IMR-90 (cell line): Measurements from ENCODE around the gene ISM2. TPM values are rescaled to one million over a fixed set of nuclear protein-coding genes. Genes with fewer than 3 reads are reported as not detected.

Experiments used
- ATAC-seq: fragments of 200-7000 bp; cut with Tn5 transposase; 2 replicates; pipeline ENCODE4 v1.9.1; 2020; ENCODE audit warnings: low read depth, mild to moderate bottlenecking, moderate library complexity
- BruUV-seq: library from RNA; stranded (reverse); fragments of 400-500 nt; replicated peaks from 2 replicates; lab custom pipeline; 2021; lab: Mats Ljungman, UMichigan
- CTCF ChIA-PET: fragments of 300-600 bp; formaldehyde crosslinking; extraction: SDS; loops from one replicate; lab custom pipeline; 2021; ENCODE audit warnings: antibody characterized with exemption; lab: Yijun Ruan, JAX
- POLR2A ChIA-PET: fragments of 300-600 bp; sonication (Branson Sonifier 250); formaldehyde crosslinking; loops from one replicate; lab custom pipeline; 2022; ENCODE audit warnings: antibody characterized with exemption; ENCODE audit not compliant: unreplicated experiment; lab: Charles Lee
- DNase-seq: peaks from one replicate; pipeline ENCODE4 v3.0.0; 2013
- H2AFZ ChIP-seq: replicated peaks from 2 replicates; pipeline ENCODE3; 2013; ENCODE audit warnings: low read length, mild to moderate bottlenecking; ENCODE audit not compliant: poor library complexity
- H2AK5ac ChIP-seq: 2 replicates; pipeline ENCODE4 v1.6.1; 2013; ENCODE audit warnings: low read depth, low read length, inconsistent platforms
- H2AK9ac ChIP-seq: replicated peaks from 2 replicates; pipeline ENCODE3; 2013; ENCODE audit warnings: mild to moderate bottlenecking, low read depth, low read length, moderate library complexity; ENCODE audit not compliant: poor library complexity
- H2BK120ac ChIP-seq: 2 replicates; pipeline ENCODE4 v1.6.1; 2013; ENCODE audit warnings: low read depth, low read length, inconsistent platforms
- H2BK15ac ChIP-seq: 3 replicates; pipeline ENCODE4 v1.6.1; 2013; ENCODE audit warnings: low read depth, low read length, inconsistent platforms
- H2BK20ac ChIP-seq: 2 replicates; pipeline ENCODE4 v1.6.1; 2013; ENCODE audit warnings: low read depth, mild to moderate bottlenecking, inconsistent platforms, low read length, moderate library complexity
- H2BK5ac ChIP-seq: 2 replicates; pipeline ENCODE4 v1.6.1; 2013; ENCODE audit warnings: mild to moderate bottlenecking, low read depth, low read length, inconsistent platforms; ENCODE audit not compliant: poor library complexity, severe bottlenecking
- H3K14ac ChIP-seq: replicated peaks from 2 replicates; pipeline ENCODE4 v1.6.1; 2013; ENCODE audit warnings: low read depth, low read length, inconsistent platforms
- H3K18ac ChIP-seq: 2 replicates; pipeline ENCODE4 v1.6.1; 2013; ENCODE audit warnings: low read depth, low read length, control low read depth
- H3K23ac ChIP-seq: 2 replicates; pipeline ENCODE4 v1.6.1; 2013; ENCODE audit warnings: low read depth, low read length, inconsistent platforms
- H3K27ac ChIP-seq: 2 replicates; pipeline ENCODE4 v1.5.1; 2013; ENCODE audit warnings: mild to moderate bottlenecking, control low read depth, low read length; ENCODE audit not compliant: insufficient read depth
- H3K27me3 ChIP-seq: 2 replicates; pipeline ENCODE4 v1.6.1; 2013; ENCODE audit warnings: low read length; ENCODE audit not compliant: control insufficient read depth, insufficient read depth
- H3K36me3 ChIP-seq: 2 replicates; pipeline ENCODE4 v1.6.1; 2013; ENCODE audit warnings: low read length, mixed read lengths; ENCODE audit not compliant: control insufficient read depth, insufficient read depth
- H3K4ac ChIP-seq: 2 replicates; pipeline ENCODE4 v1.6.1; 2013; ENCODE audit warnings: low read depth, low read length, inconsistent platforms
- H3K4me1 ChIP-seq: 2 replicates; pipeline ENCODE4 v1.6.1; 2013; ENCODE audit warnings: low read length, mixed read lengths; ENCODE audit not compliant: control insufficient read depth, insufficient read depth
- H3K4me2 ChIP-seq: 2 replicates; pipeline ENCODE4 v1.6.1; 2013; ENCODE audit warnings: low read depth, mild to moderate bottlenecking, control low read depth, low read length, moderate library complexity
- H3K4me3 ChIP-seq: 2 replicates; pipeline ENCODE4 v1.5.1; 2013; ENCODE audit warnings: low read depth, mild to moderate bottlenecking, control low read depth, low read length, moderate library complexity; ENCODE audit not compliant: insufficient read depth
- H3K56ac ChIP-seq: 2 replicates; pipeline ENCODE4 v1.6.1; 2013; ENCODE audit warnings: low read length, inconsistent platforms; ENCODE audit not compliant: insufficient read depth; ENCODE audit errors: extremely low read depth
- H3K79me1 ChIP-seq, 2 experiments: 2 replicates each; pipeline ENCODE4 v1.6.1; 2013; ENCODE audit warnings: low read length in 2 of 2, inconsistent platforms in 1 of 2, low read depth in 1 of 2
- H3K9ac ChIP-seq: 2 replicates; pipeline ENCODE4 v1.6.1; 2013; ENCODE audit warnings: low read depth, low read length, control low read depth
- H3K9me1 ChIP-seq: 2 replicates; pipeline ENCODE4 v1.6.1; 2013; ENCODE audit warnings: low read length, inconsistent platforms; ENCODE audit not compliant: insufficient read depth
- H3K9me3 ChIP-seq: 2 replicates; pipeline ENCODE4 v1.6.1; 2013; ENCODE audit warnings: low read length; ENCODE audit not compliant: control insufficient read depth, insufficient read depth
- H4K20me1 ChIP-seq: 2 replicates; pipeline ENCODE4 v1.6.1; 2013; ENCODE audit warnings: low read length, inconsistent platforms; ENCODE audit not compliant: insufficient read depth
- H4K5ac ChIP-seq: 2 replicates; pipeline ENCODE4 v1.6.1; 2013; ENCODE audit warnings: mild to moderate bottlenecking, low read depth, low read length, control low read depth
- H4K8ac ChIP-seq, 2 experiments: 2 replicates each; pipeline ENCODE4 v1.6.1; 2013; ENCODE audit warnings: low read depth in 2 of 2, low read length in 2 of 2, control low read depth in 1 of 2, inconsistent platforms in 1 of 2
- H4K91ac ChIP-seq: 2 replicates; pipeline ENCODE4 v1.6.1; 2013; ENCODE audit warnings: low read depth, low read length, inconsistent platforms; ENCODE audit not compliant: insufficient read depth
- CEBPB ChIP-seq: IDR thresholded peaks from 2 replicates; pipeline ENCODE4 v1.6.1; 2012; ENCODE audit warnings: low read depth, low read length, improper control_type of control experiment
- CHD1 ChIP-seq: IDR thresholded peaks from 2 replicates; pipeline ENCODE4 v1.6.1; 2012; ENCODE audit warnings: low read depth, low read length, improper control_type of control experiment
- FOS ChIP-seq: fragments of 150-350 bp; IDR thresholded peaks from 2 replicates; pipeline ENCODE4 v1.6.1; 2016; ENCODE audit warnings: low read depth, low read length
- MAFK ChIP-seq: IDR thresholded peaks from 2 replicates; pipeline ENCODE4 v1.6.1; 2012; ENCODE audit warnings: low read depth, low read length, improper control_type of control experiment
- NFE2L2 ChIP-seq: fragments of 150-350 bp; IDR thresholded peaks from 2 replicates; pipeline ENCODE4 v1.6.1; 2016; ENCODE audit warnings: low read depth, mild to moderate bottlenecking, low read length
- POLR2A ChIP-seq: IDR thresholded peaks from 2 replicates; pipeline ENCODE4 v1.6.1; 2012; ENCODE audit warnings: mild to moderate bottlenecking, low read depth, low read length
- RAD21 ChIP-seq: IDR thresholded peaks from 2 replicates; pipeline ENCODE4 v1.6.1; 2012; ENCODE audit warnings: low read length, improper control_type of control experiment
- RFX5 ChIP-seq: IDR thresholded peaks from 2 replicates; pipeline ENCODE4 v1.8.0; 2012; ENCODE audit warnings: low read depth, mild to moderate bottlenecking, low read length, moderate library complexity
- USF2 ChIP-seq: fragments of 150-350 bp; IDR thresholded peaks from 2 replicates; pipeline ENCODE4 v1.6.1; 2017; ENCODE audit warnings: mild to moderate bottlenecking, antibody characterized with exemption, low read length, low read depth
- WGBS, 2 experiments: methylation state at CpG; one replicate each; pipeline versions ENCODE4 v1.1.5 to v1.1.7; 2013; ENCODE audit warnings: missing lambda C conversion rate in 2 of 2; ENCODE audit not compliant: insufficient read length in 1 of 2; ENCODE audit errors: extremely low coverage in 2 of 2; 5-methylcytosine and 5-hydroxymethylcytosine counted together
- dilution Hi-C: fragments of 300-500 bp; cut with HindIII; formaldehyde crosslinking; loops from one replicate; pipeline ENCODE4 v1.14.3; 2018; ENCODE audit warnings: low sequenced_read_pairs; ENCODE audit not compliant: unreplicated experiment
- in situ Hi-C: fragments of 300-500 bp; cut with MboI; formaldehyde crosslinking; loops from 3 replicates; pipeline ENCODE4 v1.14.3; 2019; ENCODE audit warnings: low sequenced_read_pairs, inconsistent platforms, mixed read lengths
- intact Hi-C: fragments of 100-400 bp; cut with micrococcal nuclease; formaldehyde crosslinking; loops from 2 replicates; pipeline ENCODE4 v1.10.0; 2022
- polyA plus RNA-seq, 3 experiments: library from polyadenylated mRNA; depleted of rRNA; stranded (reverse); fragments of >200 nt; gene quantifications; 2 replicates each; pipeline ENCODE4 v1.2.3, GENCODE V29; 2012; ENCODE audit warnings: low replicate concordance in 1 of 3
- total RNA-seq: library from RNA; depleted of rRNA; stranded (reverse); fragments of >200 nt; gene quantifications from 2 replicates; pipeline ENCODE4 v1.2.3, GENCODE V29; 2012

ISM2 gene
- total and polyA plus RNA-seq, 2 of the 4 experiments (the other 2 are of a cell fraction): under 0.01 to 0.12 TPM

GRCh38 chr14:77544571-77544970 lies 46.0 kb upstream of the ISM2 start:
- Histone ChIP-seq H4K5ac (no peak overlapping the region), H3K4ac (no peak overlapping the region), H4K8ac (no peak overlapping the region), H2AK9ac (no peak overlapping the region), H3K9ac (no peak overlapping the region), H2AFZ (no peak overlapping the region), H4K20me1 (no peaks in the 10 kb centered on the region), H3K27me3 (no peaks in the 10 kb centered on the region), H4K91ac (no peak overlapping the region), H2BK20ac (no peak overlapping the region), H3K27ac (no peak overlapping the region), H3K9me3 (no peaks in the 10 kb centered on the region), H3K36me3 (peaks cover 29% of the 10 kb centered on the region), H2BK5ac (peak overlapping the region; percentile 13), H3K18ac (no peak overlapping the region), H3K79me1 (peaks cover 19 to 42% of the 10 kb centered on the region in 2 experiments), H3K4me1 (peaks cover 8% of the 10 kb centered on the region; the same call in 1 of the 2 replicates), H3K4me2 (no peak overlapping the region), H2BK120ac (no peak overlapping the region), H3K4me3 (no peak overlapping the region), H3K14ac (no peak overlapping the region), H3K9me1 (peaks cover 4% of the 10 kb centered on the region; the same call in 1 of the 2 replicates), H2AK5ac (no peak overlapping the region), H3K56ac (no peak overlapping the region), H2BK15ac (no peak overlapping the region), H3K23ac (no peak overlapping the region)
- POLR2A ChIA-PET: interaction anchor here (1.2 kb wide), 1 partner anchor 63 kb away, joined by 4 read pairs; no protein-coding TSS in a partner anchor
- CTCF ChIA-PET: no interaction called here
- dilution Hi-C loops: no loop called here
- in situ Hi-C loops: loop anchor here (10.0 kb wide), 1 partner anchor 250 kb away; no protein-coding TSS in a partner anchor
- 100% methylated on average over 2 of the region's 2 CpGs; no CpG with 5 or more reads in 1 of the 2 experiments for WGBS, 2 experiments
- TF ChIP-seq RAD21: no peak
- no peak for TF ChIP-seq RFX5
- no peak for TF ChIP-seq FOS
- TF ChIP-seq CEBPB: no peak
- TF ChIP-seq USF2: no peak
- no peak for TF ChIP-seq POLR2A
- no peak for TF ChIP-seq NFE2L2
- no peak for TF ChIP-seq MAFK
- TF ChIP-seq CHD1: no peak
- DNase-seq: no peak
- no TSS peak for BruUV-seq
- ATAC-seq: no peak
- intact Hi-C loops: no loop called here
